ENCODE results near the gene HSD17B7.

Gene HSD17B7

GRCh38 chr1:162835157-162835899, 44.8 kb downstream of the HSD17B7 start:
- H3K27ac ChIP-seq: no peak overlapping the region
- TF ChIP-seq, protein P1, sequence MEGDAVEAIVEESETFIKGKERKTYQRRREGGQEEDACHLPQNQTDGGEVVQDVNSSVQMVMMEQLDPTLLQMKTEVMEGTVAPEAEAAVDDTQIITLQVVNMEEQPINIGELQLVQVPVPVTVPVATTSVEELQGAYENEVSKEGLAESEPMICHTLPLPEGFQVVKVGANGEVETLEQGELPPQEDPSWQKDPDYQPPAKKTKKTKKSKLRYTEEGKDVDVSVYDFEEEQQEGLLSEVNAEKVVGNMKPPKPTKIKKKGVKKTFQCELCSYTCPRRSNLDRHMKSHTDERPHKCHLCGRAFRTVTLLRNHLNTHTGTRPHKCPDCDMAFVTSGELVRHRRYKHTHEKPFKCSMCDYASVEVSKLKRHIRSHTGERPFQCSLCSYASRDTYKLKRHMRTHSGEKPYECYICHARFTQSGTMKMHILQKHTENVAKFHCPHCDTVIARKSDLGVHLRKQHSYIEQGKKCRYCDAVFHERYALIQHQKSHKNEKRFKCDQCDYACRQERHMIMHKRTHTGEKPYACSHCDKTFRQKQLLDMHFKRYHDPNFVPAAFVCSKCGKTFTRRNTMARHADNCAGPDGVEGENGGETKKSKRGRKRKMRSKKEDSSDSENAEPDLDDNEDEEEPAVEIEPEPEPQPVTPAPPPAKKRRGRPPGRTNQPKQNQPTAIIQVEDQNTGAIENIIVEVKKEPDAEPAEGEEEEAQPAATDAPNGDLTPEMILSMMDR (IDR thresholded peaks at IDR 0.05; ENCODE audit: low read depth, low read length, missing control alignments): no peak
- no peaks in the 10 kb centered on the region for H3K27me3 ChIP-seq (replicated peaks)
- no peak for DNase-seq
- in situ Hi-C loops (cut with HindIII; ENCODE audit: low pct_ligation_motif_present, low sequenced_read_pairs): loop anchor here (25.0 kb wide), 1 partner anchor 352 kb away; no protein-coding TSS in a partner anchor
- H3K36me3 ChIP-seq (replicated peaks): no peaks in the 10 kb centered on the region
- H3K4me3 ChIP-seq (ENCODE audit: low read depth, low read length): no peak overlapping the region

DNA sequence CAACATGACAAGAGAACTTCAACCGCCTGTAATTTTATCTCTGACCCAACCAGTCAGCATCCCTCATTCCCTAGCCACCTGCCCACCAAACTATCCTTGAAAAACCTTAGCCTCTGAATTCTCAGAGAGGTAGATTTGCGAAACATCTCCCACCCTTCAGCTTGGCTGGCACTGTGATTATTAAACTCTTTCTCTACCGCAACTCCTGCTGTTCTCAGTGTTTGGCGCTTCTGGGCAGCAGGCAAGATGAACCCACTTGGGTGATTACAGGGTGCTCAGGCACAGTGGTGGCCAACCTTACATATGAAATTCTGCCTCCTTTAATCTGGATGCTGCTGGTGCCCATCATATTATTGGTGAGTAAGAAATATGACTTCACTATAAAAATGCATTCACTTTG, 48.4 kb downstream of the HSD17B7 start:
- DNase-seq: no peak
- no peaks in the 10 kb centered on the region for H3K36me3 ChIP-seq (replicated peaks)
- no peak overlapping the region for H3K4me3 ChIP-seq (ENCODE audit: low read depth, low read length)
- no peak overlapping the region for H3K27ac ChIP-seq
- in situ Hi-C loops (cut with HindIII; ENCODE audit: low pct_ligation_motif_present, low sequenced_read_pairs): loop anchor here (25.0 kb wide), 1 partner anchor 348 kb away; no protein-coding TSS in a partner anchor
- TF ChIP-seq, protein P1 (IDR thresholded peaks at IDR 0.05; ENCODE audit: low read depth, low read length, missing control alignments): no peak
- no peaks in the 10 kb centered on the region for H3K27me3 ChIP-seq (replicated peaks)

- Histone ChIP-seq H3K4me3 (ENCODE audit: low read depth, low read length) (no peak overlapping the region), H3K27me3 (replicated peaks) (no peaks in the 10 kb centered on the region), H3K36me3 (replicated peaks) (no peaks in the 10 kb centered on the region), H3K27ac (no peak overlapping the region)
- in situ Hi-C loops (cut with HindIII; ENCODE audit: low pct_ligation_motif_present, low sequenced_read_pairs): loop anchor here (25.0 kb wide), 1 partner anchor 347 kb away; no protein-coding TSS in a partner anchor
- DNase-seq: no peak
- TF ChIP-seq, protein P1 (IDR thresholded peaks at IDR 0.05; ENCODE audit: low read depth, low read length, missing control alignments): no peak
These were observed 49.8 kb downstream of the HSD17B7 start for GRCh38 chr1:162840250-162840839.

GRCh38 chr1:162844153-162844552, 53.7 kb downstream of the HSD17B7 start:
- Histone ChIP-seq H3K27ac (no peak overlapping the region), H3K27me3 (replicated peaks) (no peaks in the 10 kb centered on the region), H3K36me3 (replicated peaks) (no peaks in the 10 kb centered on the region), H3K4me3 (ENCODE audit: low read depth, low read length) (no peak overlapping the region)
- TF ChIP-seq, protein P1 (IDR thresholded peaks at IDR 0.05; ENCODE audit: low read depth, low read length, missing control alignments): no peak
- no peak for DNase-seq
- in situ Hi-C loops (cut with HindIII; ENCODE audit: low pct_ligation_motif_present, low sequenced_read_pairs): loop anchor here (25.0 kb wide), 1 partner anchor 343 kb away; no protein-coding TSS in a partner anchor

- in situ Hi-C loops (cut with HindIII; ENCODE audit: low pct_ligation_motif_present, low sequenced_read_pairs): loop anchor here (25.0 kb wide), 1 partner anchor 341 kb away; no protein-coding TSS in a partner anchor
- Histone ChIP-seq H3K4me3 (ENCODE audit: low read depth, low read length) (no peak overlapping the region), H3K27me3 (replicated peaks) (no peaks in the 10 kb centered on the region), H3K27ac (no peak overlapping the region), H3K36me3 (replicated peaks) (no peaks in the 10 kb centered on the region)
- TF ChIP-seq, protein P1 (IDR thresholded peaks at IDR 0.05; ENCODE audit: low read depth, low read length, missing control alignments): no peak
- no peak for DNase-seq
These were observed 56.0 kb downstream of the HSD17B7 start for GRCh38 chr1:162846256-162847212.
